Measurements from ENCODE around the gene MED13L.

DNA sequence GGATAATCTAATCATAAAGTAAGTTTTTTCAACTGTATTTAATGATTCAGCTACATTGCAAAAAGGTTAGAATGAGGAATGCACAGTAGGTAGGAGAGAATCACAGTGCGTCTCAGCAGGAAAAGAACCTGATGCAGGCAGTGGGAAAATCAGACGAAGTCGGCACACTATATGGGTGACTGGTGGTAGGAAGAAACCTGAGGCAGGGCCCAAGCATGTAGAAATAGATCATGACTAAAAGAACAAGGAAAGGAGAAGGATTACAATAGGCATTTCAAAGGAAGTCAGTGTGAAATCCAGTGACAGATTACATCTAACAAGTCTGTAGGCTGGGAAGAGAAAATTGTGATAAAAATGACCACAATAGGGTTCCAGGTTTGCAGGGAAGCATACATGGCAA is 267.0 kb downstream of the MED13L start:
- TF ChIP-seq, protein P1, sequence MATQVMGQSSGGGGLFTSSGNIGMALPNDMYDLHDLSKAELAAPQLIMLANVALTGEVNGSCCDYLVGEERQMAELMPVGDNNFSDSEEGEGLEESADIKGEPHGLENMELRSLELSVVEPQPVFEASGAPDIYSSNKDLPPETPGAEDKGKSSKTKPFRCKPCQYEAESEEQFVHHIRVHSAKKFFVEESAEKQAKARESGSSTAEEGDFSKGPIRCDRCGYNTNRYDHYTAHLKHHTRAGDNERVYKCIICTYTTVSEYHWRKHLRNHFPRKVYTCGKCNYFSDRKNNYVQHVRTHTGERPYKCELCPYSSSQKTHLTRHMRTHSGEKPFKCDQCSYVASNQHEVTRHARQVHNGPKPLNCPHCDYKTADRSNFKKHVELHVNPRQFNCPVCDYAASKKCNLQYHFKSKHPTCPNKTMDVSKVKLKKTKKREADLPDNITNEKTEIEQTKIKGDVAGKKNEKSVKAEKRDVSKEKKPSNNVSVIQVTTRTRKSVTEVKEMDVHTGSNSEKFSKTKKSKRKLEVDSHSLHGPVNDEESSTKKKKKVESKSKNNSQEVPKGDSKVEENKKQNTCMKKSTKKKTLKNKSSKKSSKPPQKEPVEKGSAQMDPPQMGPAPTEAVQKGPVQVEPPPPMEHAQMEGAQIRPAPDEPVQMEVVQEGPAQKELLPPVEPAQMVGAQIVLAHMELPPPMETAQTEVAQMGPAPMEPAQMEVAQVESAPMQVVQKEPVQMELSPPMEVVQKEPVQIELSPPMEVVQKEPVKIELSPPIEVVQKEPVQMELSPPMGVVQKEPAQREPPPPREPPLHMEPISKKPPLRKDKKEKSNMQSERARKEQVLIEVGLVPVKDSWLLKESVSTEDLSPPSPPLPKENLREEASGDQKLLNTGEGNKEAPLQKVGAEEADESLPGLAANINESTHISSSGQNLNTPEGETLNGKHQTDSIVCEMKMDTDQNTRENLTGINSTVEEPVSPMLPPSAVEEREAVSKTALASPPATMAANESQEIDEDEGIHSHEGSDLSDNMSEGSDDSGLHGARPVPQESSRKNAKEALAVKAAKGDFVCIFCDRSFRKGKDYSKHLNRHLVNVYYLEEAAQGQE (IDR thresholded peaks at IDR 0.05; ENCODE audit: insufficient read depth in 1 of 2, low read depth in 2 of 2, low read length in 2 of 2): no peak
- TF ChIP-seq SIN3A (IDR thresholded peaks at IDR 0.05; ENCODE audit: borderline replicate concordance, insufficient read depth, low read length) (no peak), POLR2AphosphoS5 (IDR thresholded peaks at IDR 0.05; ENCODE audit: low read depth, low read length) (no peak), TAF1 (IDR thresholded peaks at IDR 0.05; ENCODE audit: borderline replicate concordance, insufficient read depth, low read length) (no peak), FOXP2 (optimal IDR thresholded peaks at IDR 0.05; ENCODE audit: borderline replicate concordance, extremely low read depth, extremely low read length, insufficient read depth) (no peak)

Data from PFSK-1 (cell line).